Fibroblast of the aortic adventitia (primary cell): ENCODE measurements around the gene MPIG6B. TPM values are rescaled to one million over a fixed set of nuclear protein-coding genes. Genes with fewer than 3 reads are reported as not detected.

Source experiments
- DNase-seq: peaks from one replicate; pipeline ENCODE4 v3.0.0-alpha.2; 2010; ENCODE audit warnings: low read depth
- H3K4me3 ChIP-seq: 2 replicates; pipeline ENCODE4 v1.5.1; 2011; ENCODE audit warnings: low read depth, mild to moderate bottlenecking, control low read depth, low read length, moderate library complexity
- CTCF ChIP-seq: IDR thresholded peaks from 2 replicates; pipeline ENCODE4 v1.5.1; 2011; ENCODE audit warnings: mild to moderate bottlenecking, low read length, control low read depth, inconsistent platforms; ENCODE audit not compliant: insufficient read depth
- total RNA-seq: library from RNA; depleted of rRNA; stranded (reverse); fragments of >200 nt; gene quantifications from 2 replicates; pipeline ENCODE4 v1.2.3, GENCODE V29; 2012; ENCODE audit warnings: low replicate concordance

Gene MPIG6B
- total RNA-seq, 1 donor = not detected

- TF ChIP-seq CTCF = no peak
- DNase-seq = no peak
- H3K4me3 ChIP-seq = no peak overlapping the region
Observed at GRCh38 chr6:31767096-31767645, 44.0 kb downstream of the MPIG6B start.

GRCh38 chr6:31768363-31769257 is 45.4 kb downstream of the MPIG6B start:
- DNase-seq = no peak
- H3K4me3 ChIP-seq = no peak overlapping the region
- no peak for TF ChIP-seq CTCF

GRCh38 chr6:31769684-31770371 is 46.7 kb downstream of the MPIG6B start:
- peak; percentile 35 for DNase-seq
- no peak overlapping the region for H3K4me3 ChIP-seq
- peak; percentile 84 for TF ChIP-seq CTCF

GRCh38 chr6:31770860-31771259 is 47.7 kb downstream of the MPIG6B start:
- no peak for TF ChIP-seq CTCF
- H3K4me3 ChIP-seq = no peak overlapping the region
- DNase-seq = no peak

- DNase-seq = peak; percentile 41
- no peak for TF ChIP-seq CTCF
- no peak overlapping the region for H3K4me3 ChIP-seq
Observed at GRCh38 chr6:31771992-31772358, 48.8 kb downstream of the MPIG6B start.

GRCh38 chr6:31775184-31775583 is 52.0 kb downstream of the MPIG6B start:
- DNase-seq = no peak

More at GRCh38 chr6:31775184-31775583, 52.0 kb downstream of the MPIG6B start:
- TF ChIP-seq CTCF = no peak
- H3K4me3 ChIP-seq = no peak overlapping the region
